Stomach smooth muscle (tissue), 2 donors: ENCODE results near the gene ADAMTS2.

Experiments used
- H3K27ac ChIP-seq: one replicate; pipeline ENCODE4 v1.7.0; 2013; ENCODE audit warnings: mild to moderate bottlenecking, low read length, inconsistent platforms
- H3K27me3 ChIP-seq, 2 donors: one replicate each; pipeline ENCODE4 v1.7.0; 2013; ENCODE audit warnings: low read length in 2 of 2; ENCODE audit not compliant: insufficient read depth in 2 of 2, control insufficient read depth in 1 of 2
- H3K36me3 ChIP-seq, 2 donors: one replicate each; pipeline ENCODE4 v1.7.0; 2013; ENCODE audit warnings: low read length in 2 of 2; ENCODE audit not compliant: control insufficient read depth in 2 of 2, insufficient read depth in 2 of 2
- H3K4me1 ChIP-seq: one replicate; pipeline ENCODE4 v1.7.0; 2013; ENCODE audit warnings: low read length; ENCODE audit not compliant: control insufficient read depth, insufficient read depth
- H3K4me3 ChIP-seq, 2 donors: one replicate each; pipeline ENCODE4 v1.7.0; 2013; ENCODE audit warnings: low read length in 2 of 2
- H3K9ac ChIP-seq, 2 donors: one replicate each; pipeline ENCODE4 v1.7.0; 2013; ENCODE audit warnings: low read length in 2 of 2, mild to moderate bottlenecking in 1 of 2
- H3K9me3 ChIP-seq, 2 donors: one replicate each; pipeline ENCODE4 v1.7.0; 2013; ENCODE audit warnings: low read length in 2 of 2; ENCODE audit not compliant: control insufficient read depth in 2 of 2
- donor health status: healthy.
- donor health status: Pancreatic carcinoma.

ADAMTS2 gene

DNA sequence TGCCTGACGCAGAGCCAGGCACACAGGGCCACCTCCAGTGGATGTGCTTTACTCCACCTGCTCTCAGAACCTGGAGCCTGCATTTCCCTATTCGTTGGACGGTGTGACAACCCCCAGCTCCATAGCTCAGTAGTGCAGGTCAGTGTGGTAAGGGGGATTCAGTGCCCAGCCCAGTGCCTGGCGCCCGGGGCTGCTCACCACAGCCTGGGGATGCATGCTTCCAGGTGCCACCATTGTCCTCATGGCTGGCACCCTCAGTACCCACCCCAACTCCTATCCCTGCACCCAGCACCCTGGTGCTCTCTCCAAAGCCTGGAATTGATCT is 32.8 kb upstream of the ADAMTS2 start:
- Histone ChIP-seq H3K9me3 (no peaks in the 10 kb centered on the region), H3K4me3 (no peak overlapping the region), H3K36me3 (no peaks in the 10 kb centered on the region), H3K27ac (no peak overlapping the region), H3K27me3 (no peaks in the 10 kb centered on the region), H3K9ac (no peak overlapping the region), H3K4me1 (no peaks in the 10 kb centered on the region)

DNA sequence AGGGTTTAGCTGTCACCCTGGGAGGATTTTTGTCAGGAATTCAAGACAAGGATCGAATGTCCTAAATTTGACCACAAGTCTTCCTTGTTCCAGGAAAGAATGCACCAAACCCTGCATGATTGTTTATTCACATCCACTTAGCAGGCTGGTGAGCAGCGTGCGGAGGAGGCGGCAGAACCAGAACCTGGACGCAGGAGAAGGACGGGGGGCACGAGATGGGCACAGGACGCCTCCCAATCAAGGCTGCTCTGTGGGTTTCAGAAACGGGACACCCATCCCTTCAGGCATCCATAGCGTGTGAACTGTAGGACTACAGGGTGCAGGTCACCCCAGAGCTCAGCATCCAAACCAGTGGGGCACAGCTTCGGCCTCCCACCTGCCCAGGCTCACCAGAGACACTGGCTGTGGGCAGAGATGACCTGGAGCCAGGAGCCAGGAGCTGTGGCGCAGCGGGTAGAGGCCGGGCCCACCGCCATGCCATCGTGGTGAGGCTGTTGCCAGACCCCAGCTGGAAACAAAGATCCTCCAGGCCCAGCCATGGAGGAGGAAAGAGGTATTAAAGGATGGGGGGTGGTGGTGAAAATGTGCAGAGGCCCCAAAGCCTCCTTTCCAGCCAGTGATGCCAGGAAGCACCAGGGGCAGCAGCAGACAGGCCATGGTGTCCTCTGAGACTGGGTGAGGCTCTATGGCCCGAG is 32.3 kb upstream of the ADAMTS2 start:
- Histone ChIP-seq H3K27ac (no peak overlapping the region), H3K9ac (no peak overlapping the region), H3K36me3 (no peaks in the 10 kb centered on the region), H3K4me1 (no peaks in the 10 kb centered on the region), H3K4me3 (no peak overlapping the region), H3K9me3 (no peaks in the 10 kb centered on the region), H3K27me3 (no peaks in the 10 kb centered on the region)

DNA sequence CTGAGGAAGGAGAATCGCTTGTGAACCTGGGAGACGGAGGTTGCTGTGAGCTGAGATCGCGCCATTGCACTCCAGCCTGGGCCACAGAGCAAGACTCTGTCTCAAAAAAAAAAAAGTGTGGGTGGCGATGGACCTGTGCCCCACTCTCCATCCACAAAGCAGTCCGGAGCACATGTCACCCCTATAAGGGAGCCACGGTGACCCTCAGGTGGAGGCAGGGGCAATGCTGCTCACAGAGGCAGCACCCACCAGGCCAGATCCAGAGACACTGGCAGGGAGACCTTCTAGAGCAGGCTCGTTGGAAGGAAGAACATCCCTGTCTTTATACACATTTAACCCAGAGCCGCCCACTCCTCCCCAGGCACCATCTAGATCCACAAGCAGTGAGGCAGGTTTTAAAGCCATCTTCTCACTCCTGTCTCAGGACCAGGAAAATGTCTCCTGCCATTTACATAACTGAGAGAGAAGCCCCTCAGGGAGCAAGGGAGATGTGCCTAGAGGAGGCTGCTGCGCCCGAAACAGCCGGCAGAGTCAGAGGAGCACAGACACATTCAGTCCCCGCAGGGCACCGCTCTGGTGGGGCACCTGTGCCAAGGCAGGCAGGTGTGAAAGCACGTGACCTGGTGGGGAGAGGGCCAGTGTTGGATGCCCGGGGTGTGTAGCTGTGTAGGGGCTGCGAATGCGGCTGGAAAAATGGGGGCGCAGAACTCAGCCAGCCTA is 31.6 kb upstream of the ADAMTS2 start:
- Histone ChIP-seq H3K27me3 (no peaks in the 10 kb centered on the region), H3K36me3 (no peaks in the 10 kb centered on the region), H3K4me3 (no peak overlapping the region), H3K9me3 (no peaks in the 10 kb centered on the region), H3K4me1 (no peaks in the 10 kb centered on the region), H3K9ac (no peak overlapping the region), H3K27ac (no peak overlapping the region)

DNA sequence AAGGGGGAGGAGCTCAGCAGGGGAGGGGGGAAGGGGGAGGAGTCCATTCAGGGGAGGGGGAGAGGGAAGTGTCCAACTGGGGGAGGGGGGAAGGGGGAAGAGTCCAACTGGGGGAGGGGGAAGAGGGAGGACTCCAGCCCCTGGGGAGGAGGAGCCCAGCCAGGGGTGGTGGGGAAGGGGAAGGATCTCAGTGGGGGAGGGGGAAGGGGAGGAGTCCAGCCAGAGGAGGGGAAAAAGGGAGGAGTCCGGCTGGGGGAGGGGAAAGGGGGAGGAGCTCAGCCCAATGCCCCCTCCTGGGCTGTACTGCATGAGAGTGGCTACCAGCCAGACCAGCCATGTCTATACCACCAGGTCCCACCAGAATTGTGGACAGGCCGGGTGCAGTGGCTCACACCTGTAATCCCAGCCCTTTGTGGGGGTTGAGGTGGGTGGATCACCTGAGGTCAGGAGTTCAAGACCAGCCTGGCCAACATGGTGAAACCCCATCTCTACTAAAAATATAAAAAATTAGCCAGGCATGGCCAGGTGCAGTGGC is 30.6 kb upstream of the ADAMTS2 start:
- Histone ChIP-seq H3K36me3 (no peaks in the 10 kb centered on the region), H3K4me1 (no peaks in the 10 kb centered on the region), H3K27me3 (no peaks in the 10 kb centered on the region), H3K9ac (no peak overlapping the region), H3K4me3 (no peak overlapping the region), H3K9me3 (no peaks in the 10 kb centered on the region), H3K27ac (no peak overlapping the region)

DNA sequence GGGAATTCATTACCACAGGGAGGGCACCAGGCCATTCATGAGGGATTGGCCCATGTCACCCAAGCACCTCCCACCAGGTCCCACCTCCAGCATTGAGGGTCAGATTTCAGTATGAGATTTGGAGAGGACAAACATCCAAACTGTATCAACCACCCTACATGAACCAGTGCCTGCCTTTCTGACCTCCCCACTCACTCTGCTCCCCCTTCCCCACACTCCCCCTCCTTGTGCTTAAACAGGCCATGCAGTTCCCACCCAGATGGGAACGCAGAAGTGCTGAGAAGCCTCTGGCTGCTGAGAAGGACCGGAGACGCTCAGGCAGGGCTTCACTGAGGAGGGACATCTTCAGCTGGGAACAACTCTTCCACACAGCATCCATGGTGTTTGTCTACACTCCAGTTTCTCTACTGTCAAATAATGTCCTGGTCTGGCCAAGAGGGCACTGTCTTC is 30.0 kb upstream of the ADAMTS2 start:
- Histone ChIP-seq H3K27me3 (no peaks in the 10 kb centered on the region), H3K4me1 (no peaks in the 10 kb centered on the region), H3K4me3 (no peak overlapping the region), H3K27ac (no peak overlapping the region), H3K36me3 (no peaks in the 10 kb centered on the region), H3K9ac (no peak overlapping the region), H3K9me3 (no peaks in the 10 kb centered on the region)

DNA sequence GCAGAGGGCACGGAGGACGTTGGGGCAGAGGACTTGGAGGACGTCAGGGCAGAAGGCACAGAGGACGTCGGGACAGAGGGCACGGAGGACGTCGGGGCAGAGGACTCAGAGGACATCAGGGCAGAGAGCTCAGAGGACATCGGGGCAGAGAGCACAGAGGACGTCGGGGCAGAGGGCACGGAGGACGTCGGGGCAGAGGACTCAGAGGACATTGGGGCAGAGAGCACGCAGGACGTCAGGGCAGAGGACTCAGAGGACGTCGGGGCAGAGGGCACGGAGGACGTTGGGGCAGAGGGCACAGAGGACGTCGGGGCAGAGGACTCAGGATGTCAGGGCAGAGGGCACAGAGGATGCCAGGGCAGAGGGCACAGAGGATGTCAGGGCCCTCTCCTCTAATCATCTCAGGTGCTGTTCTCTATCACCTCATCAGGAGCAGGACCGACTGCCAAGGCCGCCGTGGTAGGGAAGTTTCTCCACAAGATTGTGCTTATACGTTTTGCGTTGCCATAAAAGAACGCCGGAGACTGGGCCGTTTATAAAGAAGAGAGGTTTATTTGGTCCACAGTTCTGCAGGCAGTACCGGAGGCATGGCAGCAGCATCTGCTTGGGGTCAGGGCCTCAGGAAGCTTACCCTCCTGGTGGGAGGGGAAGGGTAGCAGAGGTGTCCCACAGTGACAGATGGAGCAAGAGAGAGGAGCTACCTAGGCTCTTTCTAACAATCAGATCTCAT is 29.4 kb upstream of the ADAMTS2 start:
- no peak overlapping the region for H3K27ac ChIP-seq
- no peaks in the 10 kb centered on the region for H3K27me3 ChIP-seq

DNA sequence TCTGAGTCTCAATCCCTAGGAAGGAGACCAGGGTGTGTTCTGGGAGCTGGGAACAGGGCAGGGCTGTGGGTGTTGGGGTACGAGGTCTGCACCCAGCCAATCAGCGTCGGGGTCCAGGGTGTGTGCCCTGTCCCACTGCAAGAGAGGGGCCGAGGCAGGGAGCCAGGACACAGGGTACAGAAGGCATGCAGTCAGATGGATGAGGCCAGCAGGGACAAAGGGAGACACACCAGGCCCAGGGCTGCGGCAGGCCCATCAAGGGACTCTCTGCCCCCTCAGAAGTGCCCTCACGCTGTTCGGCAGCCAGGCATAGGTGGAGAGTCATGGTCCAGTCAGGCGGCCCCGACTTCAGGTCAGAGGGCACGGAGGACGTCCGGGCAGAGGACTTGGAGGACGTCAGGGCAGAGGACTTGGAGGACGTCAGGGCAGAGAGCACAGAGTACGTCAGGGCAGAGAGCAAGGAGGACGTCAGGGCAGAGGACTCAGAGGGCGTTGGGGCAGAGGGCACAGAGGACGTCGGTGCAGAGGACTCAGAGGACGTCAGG is 28.8 kb upstream of the ADAMTS2 start:
- H3K9ac ChIP-seq: no peak overlapping the region
- no peaks in the 10 kb centered on the region for H3K36me3 ChIP-seq
- no peaks in the 10 kb centered on the region for H3K9me3 ChIP-seq
- H3K4me1 ChIP-seq: no peaks in the 10 kb centered on the region
- no peak overlapping the region for H3K4me3 ChIP-seq
- no peak overlapping the region for H3K27ac ChIP-seq
- no peaks in the 10 kb centered on the region for H3K27me3 ChIP-seq

More for the DNA sequence above, 29.4 kb upstream of the ADAMTS2 start:
- H3K4me1 ChIP-seq: no peaks in the 10 kb centered on the region
- H3K4me3 ChIP-seq: no peak overlapping the region
- H3K9ac ChIP-seq: no peak overlapping the region
- H3K9me3 ChIP-seq: no peaks in the 10 kb centered on the region
- H3K36me3 ChIP-seq: no peaks in the 10 kb centered on the region

DNA sequence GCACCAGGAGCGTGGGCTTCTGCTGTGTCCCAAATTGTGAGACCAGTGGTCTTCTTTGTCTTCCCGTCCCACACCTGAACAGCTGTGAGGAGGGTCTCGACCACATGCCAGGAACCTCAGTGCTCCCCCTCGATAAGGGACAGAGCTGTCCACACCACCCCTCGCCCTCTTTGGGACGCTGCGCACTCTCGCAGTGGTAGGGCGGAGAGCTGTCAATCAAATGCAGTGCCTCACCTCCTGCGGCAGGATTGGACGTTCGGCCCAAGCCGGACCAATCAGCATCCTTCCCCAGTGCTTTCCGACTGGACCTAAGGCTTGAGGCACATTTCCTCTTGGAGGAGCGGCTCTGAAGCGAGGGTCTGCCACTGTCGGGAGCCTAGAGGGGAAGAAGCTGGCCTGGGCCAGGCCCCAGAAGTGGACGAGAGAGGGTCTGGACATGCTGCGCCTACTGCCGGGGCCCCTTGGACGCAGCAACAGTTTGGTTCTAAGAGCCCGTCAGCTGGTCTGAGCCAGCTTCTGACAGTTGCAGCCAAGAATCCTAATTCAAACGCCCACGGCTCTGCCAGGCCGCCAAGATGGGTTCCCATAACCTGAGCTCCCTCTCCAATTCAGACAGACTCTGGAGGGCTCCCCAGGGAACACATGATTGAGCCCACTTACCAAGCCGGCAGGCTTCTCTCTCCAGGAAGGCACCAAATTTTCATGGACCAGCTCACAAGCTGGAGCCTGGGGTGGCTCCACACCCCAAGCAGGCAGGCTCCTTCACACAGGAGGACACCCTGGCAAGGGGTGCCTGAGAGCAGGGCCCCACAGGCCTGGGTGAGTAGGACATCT is 28.1 kb upstream of the ADAMTS2 start:
- no peak overlapping the region for H3K27ac ChIP-seq
- no peak overlapping the region for H3K9ac ChIP-seq
- no peaks in the 10 kb centered on the region for H3K4me1 ChIP-seq
- H3K9me3 ChIP-seq: no peaks in the 10 kb centered on the region
- H3K27me3 ChIP-seq: no peaks in the 10 kb centered on the region
- no peaks in the 10 kb centered on the region for H3K36me3 ChIP-seq
- H3K4me3 ChIP-seq: no peak overlapping the region

DNA sequence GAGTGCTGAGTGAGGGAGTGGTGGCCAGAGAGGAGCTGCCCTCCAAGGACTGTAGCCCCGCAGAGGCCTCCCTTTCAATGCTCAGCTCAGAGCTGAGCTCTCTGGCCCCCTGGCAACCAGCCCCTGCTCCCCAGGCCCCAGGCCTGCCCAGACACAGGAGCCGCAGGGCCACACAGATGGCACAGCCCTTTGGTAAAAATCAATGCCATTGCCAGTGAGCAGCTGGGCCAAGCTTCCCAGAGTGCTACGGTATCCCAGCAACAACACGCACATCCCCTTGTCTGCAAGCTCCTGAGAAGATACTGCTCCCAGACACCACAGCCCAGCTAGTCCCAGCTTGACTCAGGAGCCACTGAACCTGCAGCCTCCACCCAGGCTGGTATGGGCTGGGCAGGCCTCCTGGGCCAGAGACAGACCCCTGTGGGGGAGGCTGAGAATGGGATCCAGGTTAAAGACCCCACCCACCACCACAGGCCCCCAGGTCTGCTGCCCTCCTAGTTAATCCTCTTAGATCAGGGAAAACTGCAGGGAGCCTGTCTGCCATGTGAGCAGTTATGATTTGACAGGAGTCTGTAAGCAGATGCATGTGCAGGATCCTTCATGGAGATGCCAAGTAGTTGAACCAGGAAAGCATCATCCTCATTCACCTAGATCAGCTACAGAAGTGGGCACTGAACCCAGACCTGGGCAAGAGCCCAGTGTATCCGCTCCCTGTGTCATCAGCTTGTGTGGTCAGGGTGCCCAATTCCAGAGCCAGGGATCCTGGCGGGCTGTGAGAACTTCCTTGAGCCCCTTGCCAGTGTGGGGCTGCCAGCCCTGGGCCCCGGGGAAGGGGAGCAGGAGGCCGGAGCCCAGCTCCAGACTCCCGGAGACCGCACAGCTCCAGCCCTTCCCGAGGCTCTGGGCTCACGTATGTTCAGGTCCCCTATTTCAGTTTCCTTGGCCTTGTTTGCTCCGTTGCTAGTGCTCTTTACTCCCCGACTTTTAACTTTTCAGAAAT is 26.7 kb upstream of the ADAMTS2 start:
- Histone ChIP-seq H3K4me3 (no peak overlapping the region), H3K9ac (no peak overlapping the region), H3K36me3 (no peaks in the 10 kb centered on the region), H3K4me1 (no peaks in the 10 kb centered on the region), H3K27me3 (no peaks in the 10 kb centered on the region), H3K9me3 (no peaks in the 10 kb centered on the region), H3K27ac (no peak overlapping the region)
